ENCODE results near the gene ABHD17A. TPM values are rescaled to one million over a fixed set of nuclear protein-coding genes. Genes with fewer than 3 reads are reported as not detected.

Gene ABHD17A
- total and polyA plus RNA-seq, 2 of the 8 experiments (the other 6 are each of a cell fraction or from before 2014, with no cell fraction given), result 41.2 to 87.4 TPM

DNA sequence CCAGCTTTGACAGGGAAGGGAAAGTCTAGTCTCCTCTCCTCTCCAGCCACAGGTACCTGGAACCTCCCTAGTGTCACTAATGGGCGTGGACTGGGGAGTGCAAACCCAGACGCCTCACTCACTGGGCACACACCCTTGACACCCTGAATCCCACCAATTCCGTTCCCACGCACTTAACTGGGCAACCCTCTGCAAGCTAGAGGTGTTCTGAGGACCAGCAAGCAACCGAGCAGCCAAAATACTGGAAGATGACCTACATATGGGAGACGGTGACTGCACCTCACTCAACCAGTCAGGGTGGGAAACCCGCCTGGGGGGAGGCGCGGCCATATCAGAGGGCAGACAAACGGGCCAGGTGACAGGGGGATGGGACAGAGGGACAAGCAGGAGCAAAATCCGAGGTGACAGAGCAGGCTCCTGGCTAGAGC, 991 bp downstream of the ABHD17A start:
- ChIA-PET CTCF (ENCODE audit: partially characterized antibody) (interaction anchor here (1.3 kb wide), 1 partner anchor 61 kb away, joined by 3 read pairs; no protein-coding TSS in a partner anchor), POLR2A (ENCODE audit: partially characterized antibody) (interaction anchor here (1.1 to 2.1 kb wide), 6 partner anchors 9 to 165 kb away, joined by 3 to 9 read pairs (median 4); partner anchors contain the start of genes ADAT3 and SCAMP4)
- H3K79me1 ChIP-seq (ENCODE audit: low read depth, low read length), result peaks cover 23% of the 10 kb centered on the region
- no peak overlapping the region for H3K23ac ChIP-seq (ENCODE audit: insufficient read length)
- no peak overlapping the region for H2BK120ac ChIP-seq (replicated peaks; ENCODE audit: low read depth, low read length)
- no peak overlapping the region for H2BK15ac ChIP-seq (ENCODE audit: low read length)
- H2BK20ac ChIP-seq (ENCODE audit: low read length), result no peak overlapping the region
- no peak overlapping the region for H2BK5ac ChIP-seq (ENCODE audit: low read depth, low read length)
- peak overlapping the region; percentile 69 to 81 (median 76) for H3K4me3 ChIP-seq (ENCODE audit: extremely low read depth in 1 of 4, insufficient read depth in 2 of 4, low read depth in 3 of 4, low read length in 4 of 4)
- DNase-seq (ENCODE audit: low read depth in 1 of 2, low spot score in 2 of 2), result no peak
- no peak overlapping the region for H2BK12ac ChIP-seq (ENCODE audit: low read depth, low read length)
- no peak overlapping the region for H4K5ac ChIP-seq (ENCODE audit: insufficient read length, low read depth, low read length)
- peaks cover 13 to 23% of the 10 kb centered on the region in 2 experiments for H4K20me1 ChIP-seq (replicated peaks in 1 of 2; ENCODE audit: control insufficient read depth in 1 of 2, insufficient read depth in 2 of 2, low read length in 2 of 2)
- H4K91ac ChIP-seq (replicated peaks; ENCODE audit: insufficient read length, low read length), result no peak overlapping the region
- H3K79me2 ChIP-seq (ENCODE audit: control insufficient read depth in 1 of 2, insufficient read depth in 2 of 2, low read length in 2 of 2), result peaks cover 7 to 29% of the 10 kb centered on the region in 2 experiments; a peak in 3 of 4 replicates
- no peaks in the 10 kb centered on the region; a peak in 2 of 7 replicates for H3K27me3 ChIP-seq (replicated peaks in 1 of 4; ENCODE audit: control insufficient read depth in 3 of 4, extremely low read depth in 1 of 4, insufficient read depth in 3 of 4, low read length in 3 of 4)
- H3K9ac ChIP-seq (replicated peaks in 1 of 4; ENCODE audit: extremely low read depth in 1 of 4, low read depth in 3 of 4, low read length in 3 of 4), result peak overlapping the region in 3 of 4 experiments; percentile 8 to 15 (median 15); a peak in 6 of 7 replicates
- no peak overlapping the region for H3K27ac ChIP-seq (ENCODE audit: low read depth, low read length)
- no peaks in the 10 kb centered on the region for H3K36me3 ChIP-seq (ENCODE audit: control insufficient read depth in 2 of 4, insufficient read depth in 4 of 4, low read length in 3 of 4)
- no peak overlapping the region for H4K8ac ChIP-seq (ENCODE audit: extremely low read depth, insufficient read depth, low read length)
- no peak overlapping the region for H3K56ac ChIP-seq (replicated peaks; ENCODE audit: insufficient read length, low read depth, low read length)
- peaks cover 3 to 14% (median 9%) of the 10 kb centered on the region in 4 experiments; a peak in 6 of 7 replicates for H3K4me1 ChIP-seq (replicated peaks in 1 of 4; ENCODE audit: control insufficient read depth in 3 of 4, insufficient read depth in 4 of 4, low read length in 3 of 4)
- H3K23me2 ChIP-seq (ENCODE audit: low read depth, low read length), result peaks cover 6% of the 10 kb centered on the region; the same call in 1 of the 2 replicates
- no peak overlapping the region for H3K14ac ChIP-seq (ENCODE audit: insufficient read length)
- TF ChIP-seq FOSL1 (IDR thresholded peaks at IDR 0.05; ENCODE audit: insufficient read depth, low read depth, low read length), result no peak
- 0 out of 4 replicates have a peak, but pooled peaks of 1 of the 2 experiments have one; percentile 37 for TF ChIP-seq SIN3A (conservative IDR thresholded peaks at IDR 0.05 in 1 of 2, IDR thresholded peaks at IDR 0.05 in 1 of 2; ENCODE audit: low read depth in 1 of 2, low read length in 2 of 2)
- no peak overlapping the region for H3K18ac ChIP-seq (ENCODE audit: extremely low read depth, low read length)
- 0 out of 2 replicates have a peak overlapping the region, but pooled peaks have one; percentile 82 for H2AK5ac ChIP-seq (ENCODE audit: low read depth, low read length)
- peak overlapping the region; percentile 81 to 85 for H3K4me2 ChIP-seq (ENCODE audit: insufficient read depth in 1 of 2, low read depth in 2 of 2, low read length in 2 of 2)
- no peak for FAIRE-seq
- H3K4ac ChIP-seq (replicated peaks; ENCODE audit: insufficient read length, low read depth, low read length), result no peak overlapping the region
- H3K9me3 ChIP-seq (ENCODE audit: insufficient read depth in 2 of 2, low read depth in 1 of 2, low read length in 1 of 2), result no peaks in the 10 kb centered on the region
- no peak overlapping the region for H2AFZ ChIP-seq (ENCODE audit: low read length)
- 38% methylated on average over 11 of the region's 11 CpGs; no CpG with 5 or more reads in 1 of the 2 experiments for WGBS, 2 experiments (ENCODE audit: extremely low coverage in 1 of 2, insufficient coverage in 1 of 2, insufficient read length in 1 of 2, insufficient replicate concordance in 2 of 2, low coverage in 1 of 2, low lambda C conversion rate in 2 of 2, missing lambda C conversion rate in 1 of 2)
